ENCODE measurements around the gene SNX32.

DNA sequence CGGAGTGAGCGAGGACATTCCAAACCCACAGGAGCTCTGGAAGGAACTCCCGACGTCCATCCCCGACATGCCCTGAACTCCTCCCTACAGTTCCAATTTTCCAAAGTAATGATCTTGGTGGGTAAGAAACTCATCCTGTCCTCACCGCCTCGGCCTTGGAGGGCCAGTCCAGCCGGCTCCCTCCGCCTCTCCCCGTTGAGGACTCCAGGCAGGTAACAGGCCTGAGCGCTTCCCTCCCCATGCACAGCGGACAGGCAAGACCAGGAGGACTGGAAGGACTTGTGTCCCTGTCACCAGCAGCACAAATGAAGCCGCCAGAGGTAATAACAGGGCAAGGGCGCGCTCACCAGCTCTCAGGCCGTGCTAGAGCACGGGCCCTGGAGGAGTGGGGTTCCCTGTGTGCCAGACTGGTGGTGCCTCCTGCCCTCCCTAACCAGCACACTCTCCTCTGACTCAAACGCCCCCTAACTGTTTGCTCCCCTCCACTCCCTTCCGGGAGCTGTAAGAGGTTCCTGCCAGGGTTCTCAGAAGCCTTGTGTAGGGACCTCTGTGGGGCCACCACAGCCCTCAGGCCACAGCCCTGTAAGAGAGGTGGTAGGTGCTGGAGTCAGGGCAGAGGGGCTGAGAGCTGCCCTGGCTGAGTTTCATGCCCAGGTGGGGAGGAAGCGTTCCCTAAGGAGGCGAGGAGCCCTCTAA is 29.8 kb upstream of the SNX32 start:
- no peak for TF ChIP-seq GATA2 (IDR thresholded peaks at IDR 0.05; ENCODE audit: low read depth, low read length)
- TF ChIP-seq GATA3 (IDR thresholded peaks at IDR 0.05; ENCODE audit: low read depth, low read length): no peak
